ENCODE measurements around the gene RAX2.
"Not testable (repeated sequence)": the region's sequence is repeated elsewhere in the genome, so short reads cannot be mapped to it uniquely, and the experiment has no call there.

The RAX2 gene

GRCh38 chr19:3771906-3772455 is at the start of gene RAX2:
TSS of gene RAX2 (minus strand) at chr19:3772228. CDS start at chr19:3771742, 486 bp downstream.
- DNase-seq = no peak

DNA sequence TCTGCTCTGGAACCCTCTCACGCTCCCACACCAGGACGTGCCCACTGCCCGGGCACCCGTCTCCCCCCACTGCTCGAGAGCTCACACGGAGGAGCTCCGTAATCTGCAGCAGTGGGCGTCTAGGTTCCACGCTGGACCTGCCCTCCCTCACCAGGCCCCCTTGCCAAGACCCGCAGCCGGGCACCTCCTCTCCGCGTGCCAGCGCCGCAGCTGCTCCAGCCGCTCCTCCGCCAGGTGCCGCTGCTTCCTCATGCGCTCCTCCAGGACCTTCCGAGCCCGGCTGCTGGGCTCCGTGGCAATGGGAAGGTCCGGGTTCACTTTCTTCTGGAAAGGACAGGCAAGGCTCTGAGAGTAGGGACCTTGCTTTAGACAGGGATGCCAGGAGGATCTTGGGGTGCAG is 49.1 kb upstream of the RAX2 start:
- DNase-seq = no peak

DNA sequence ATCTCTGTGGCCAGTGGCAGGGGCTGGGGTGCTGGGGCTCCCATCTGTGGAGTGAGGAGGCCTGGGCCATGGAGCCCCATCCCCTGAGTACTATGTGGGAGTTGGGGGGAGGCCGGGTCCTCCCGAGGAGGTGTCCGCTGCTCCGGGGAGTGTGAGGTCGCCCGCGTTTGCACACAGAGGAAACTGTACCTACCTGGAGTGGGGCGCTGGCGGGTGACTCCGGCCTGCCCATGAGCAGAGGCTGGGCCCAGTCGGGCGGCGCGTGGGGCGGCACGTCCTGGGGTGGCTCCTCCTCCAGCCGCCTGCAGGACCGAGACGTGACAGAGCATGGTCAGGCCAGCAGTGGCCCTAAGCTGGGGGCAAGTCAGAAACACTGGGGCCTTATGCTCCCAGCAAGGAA is 48.0 kb upstream of the RAX2 start:
- no peak for DNase-seq

DNA sequence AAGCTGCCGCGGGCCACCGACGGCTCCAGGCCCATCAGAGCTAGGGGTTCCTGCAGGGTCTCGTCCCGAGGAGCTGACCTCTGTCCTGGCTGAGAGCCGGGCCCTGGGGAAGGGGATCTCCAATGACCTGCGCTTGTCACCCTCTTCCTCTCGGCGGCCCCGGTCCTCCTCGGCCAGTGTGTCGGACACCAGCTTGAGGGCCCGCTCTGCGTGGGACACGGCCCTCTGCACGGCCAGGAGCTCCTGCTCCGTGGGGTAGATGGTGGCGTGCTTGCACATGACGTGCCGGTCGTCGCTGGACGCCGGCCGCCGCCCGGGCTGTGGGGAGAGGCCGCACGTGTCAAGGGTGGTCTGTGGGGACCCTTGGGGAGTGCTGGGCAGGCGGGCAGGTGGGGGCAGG is 46.9 kb upstream of the RAX2 start:
- no peak for DNase-seq

DNA sequence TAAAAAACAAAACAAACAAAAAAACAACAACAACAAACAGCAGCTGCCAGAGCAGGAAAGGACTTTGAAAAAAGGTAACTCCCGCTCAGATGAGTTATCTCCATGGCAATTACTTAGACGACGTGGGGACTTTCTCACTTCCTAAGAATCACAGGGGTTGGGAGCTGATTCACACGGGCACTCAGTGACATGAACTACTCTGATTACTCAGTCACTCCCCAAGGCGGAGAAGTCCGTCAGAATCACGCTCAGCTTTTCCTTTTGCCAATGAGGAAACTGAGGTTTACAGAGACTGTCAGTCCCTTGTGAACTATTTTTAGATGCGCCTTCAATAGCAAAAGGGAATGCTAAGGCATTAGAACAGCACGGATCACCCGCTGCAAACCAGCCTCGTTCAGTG is 46.4 kb upstream of the RAX2 start:
- DNase-seq = peak; percentile 26

DNA sequence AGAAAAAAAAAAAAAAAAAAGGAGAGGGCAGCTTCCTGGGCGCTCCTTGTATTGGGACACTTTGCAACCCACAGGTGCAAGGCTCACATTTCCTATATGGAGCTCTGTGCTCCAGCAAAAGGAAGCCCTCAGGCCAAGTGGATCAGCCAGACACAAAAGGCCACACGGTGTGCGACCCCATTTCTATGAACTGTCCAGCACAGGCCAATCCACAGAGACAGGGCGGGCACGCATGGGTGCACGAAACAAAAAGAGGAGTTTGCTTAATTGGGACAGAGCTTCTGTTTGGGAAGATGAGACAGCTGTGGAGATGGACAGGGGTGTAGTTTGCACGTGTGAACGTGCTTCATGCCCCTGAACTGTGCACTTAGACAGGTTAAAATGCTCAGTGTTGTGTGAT is 45.7 kb upstream of the RAX2 start:
- DNase-seq = no peak

DNA sequence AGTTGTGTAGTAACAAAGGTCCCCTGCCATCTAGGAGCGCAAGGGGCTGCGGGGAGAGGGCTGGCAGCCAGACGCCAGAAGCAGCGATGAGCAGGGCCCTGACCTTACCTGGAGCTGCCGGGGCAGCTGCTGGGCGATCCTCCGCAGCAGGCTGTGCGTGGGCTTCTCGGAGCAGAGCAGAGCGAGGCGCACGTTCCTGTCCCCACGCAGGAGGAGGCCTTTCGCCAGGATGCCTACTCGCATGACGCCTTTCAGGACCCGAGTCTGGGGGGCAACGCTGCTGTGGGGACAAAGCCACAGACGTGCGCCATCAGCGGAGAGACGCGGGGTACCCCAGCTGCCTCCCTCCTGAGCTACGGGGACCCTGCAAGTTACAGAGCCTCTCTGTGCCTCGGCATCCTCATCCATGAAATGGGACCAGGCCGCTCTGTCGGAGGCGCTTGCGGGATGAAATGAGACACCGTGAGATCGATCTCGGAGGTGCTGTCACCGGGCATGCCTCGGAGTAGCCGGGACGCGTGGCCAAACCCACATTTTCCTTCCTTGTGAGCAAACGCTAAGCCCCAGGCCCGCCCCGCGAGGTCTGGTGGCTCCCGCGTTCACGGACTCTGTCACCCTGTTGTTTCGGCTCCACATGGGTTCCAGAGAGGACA is 44.7 kb upstream of the RAX2 start:
- DNase-seq = no peak

DNA sequence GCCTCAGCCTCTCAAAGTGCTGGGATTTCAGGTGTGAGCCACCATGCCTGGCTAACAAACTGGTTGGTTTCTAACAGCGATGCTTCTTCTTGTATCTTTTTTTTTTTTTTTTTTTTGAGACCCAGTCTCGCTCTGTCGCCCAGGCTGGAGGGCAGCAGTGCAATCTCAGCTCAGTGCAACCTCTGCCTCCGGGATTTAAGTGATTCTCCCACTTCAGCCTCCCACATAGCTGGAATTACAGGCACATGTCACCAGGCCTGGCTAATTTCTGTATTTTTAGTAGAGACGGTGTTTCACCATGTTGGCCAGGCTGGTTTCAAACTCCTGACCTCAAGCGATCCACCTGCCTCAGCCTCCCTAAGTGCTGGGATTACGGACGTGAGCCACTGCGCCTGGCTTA is 44.1 kb upstream of the RAX2 start:
- DNase-seq = not testable (repeated sequence)

DNA sequence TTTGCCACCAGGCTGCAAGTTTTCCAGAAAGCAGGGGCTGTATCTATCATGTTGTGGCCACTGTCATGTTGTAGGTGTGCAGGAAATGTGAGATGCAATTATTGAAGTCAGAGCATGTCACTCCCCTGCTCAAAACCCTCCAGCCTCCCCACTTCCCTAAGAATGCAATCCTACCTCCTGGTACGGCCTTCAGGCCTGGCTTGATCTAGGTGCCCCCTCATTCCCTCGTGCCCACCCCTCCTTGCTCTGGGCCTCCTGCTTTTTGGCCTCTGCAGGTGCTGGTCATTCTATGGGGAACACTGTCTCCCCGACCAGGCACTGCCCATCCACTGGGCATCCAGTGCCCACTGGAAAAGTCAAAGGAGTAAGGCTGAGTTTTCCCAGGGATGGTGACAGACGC is 42.6 kb upstream of the RAX2 start:
- no peak for DNase-seq

DNA sequence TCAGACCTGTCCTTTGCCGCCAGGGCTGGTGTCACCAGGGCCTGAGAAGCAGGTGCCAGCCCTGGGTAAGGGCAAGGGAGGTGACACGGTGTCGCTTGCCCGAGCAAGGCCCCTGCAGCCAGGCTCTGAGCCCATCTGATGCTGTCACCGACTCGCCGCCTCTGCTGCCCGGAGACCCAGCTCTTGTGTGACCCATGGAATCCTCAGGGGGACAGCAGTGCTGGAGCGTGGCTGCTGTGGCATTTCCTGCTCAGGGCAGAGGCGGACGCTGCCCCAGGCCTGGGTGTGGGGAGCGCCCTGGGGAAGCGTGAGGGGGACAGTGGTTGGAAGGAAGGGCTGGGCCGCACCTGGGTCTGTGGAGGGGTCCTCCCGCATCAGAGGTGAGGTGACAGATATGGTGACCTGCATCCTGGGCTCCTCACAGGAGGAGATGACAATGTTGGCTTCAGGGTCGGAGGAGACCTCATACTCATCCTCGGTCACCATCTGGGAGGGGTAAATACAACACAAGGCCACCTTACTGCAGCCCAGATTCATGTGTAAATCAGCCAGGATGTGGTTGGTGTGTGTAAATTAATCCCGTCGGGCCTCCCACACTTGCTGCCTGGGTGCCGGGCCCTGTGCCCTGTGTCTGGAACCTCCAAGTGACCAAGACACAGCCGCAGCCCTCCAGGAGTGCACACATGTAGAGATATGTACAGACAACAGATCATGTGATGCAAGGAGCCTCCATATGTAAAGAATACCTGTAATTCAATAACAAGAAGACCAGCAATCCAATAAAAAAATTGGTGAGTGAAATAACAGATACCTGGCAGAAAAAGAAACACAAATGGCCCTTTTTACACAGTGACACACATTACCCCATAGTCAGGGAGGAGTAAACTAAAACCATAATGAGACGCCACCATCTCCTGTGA is 41.7 kb upstream of the RAX2 start:
- DNase-seq = peak; percentile 32

DNA sequence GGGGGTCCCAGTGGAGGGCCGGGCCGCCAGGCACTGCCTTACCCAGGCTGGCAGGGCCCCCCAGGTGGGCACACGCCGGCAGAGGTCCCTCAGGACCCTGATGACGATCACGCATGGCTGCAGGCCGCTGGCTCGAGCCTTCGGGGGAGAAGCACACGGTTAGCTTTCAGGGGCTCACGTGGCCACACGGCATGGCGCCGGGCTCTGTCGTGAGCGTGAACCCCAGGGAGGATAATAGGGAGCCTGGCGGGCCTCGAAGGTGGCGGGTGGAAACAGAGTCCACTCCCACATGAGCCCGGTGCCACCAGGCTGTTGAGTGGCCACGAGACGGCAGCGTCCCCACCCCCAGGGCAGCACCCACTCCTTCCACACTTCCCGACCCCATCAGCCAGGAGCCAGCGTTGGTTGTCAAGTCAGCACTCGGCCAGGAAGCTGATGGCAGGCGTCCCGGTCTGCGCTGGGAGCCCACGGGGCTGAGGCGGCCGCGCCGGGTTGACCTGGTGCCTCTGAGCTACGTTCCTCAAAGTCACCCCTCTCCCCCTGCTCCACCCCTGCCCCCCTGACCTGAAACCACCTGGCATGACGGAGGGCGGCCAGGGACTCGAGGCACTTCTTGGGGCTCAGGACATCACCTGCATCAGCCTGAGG is 38.8 kb upstream of the RAX2 start:
- DNase-seq = no peak

DNA sequence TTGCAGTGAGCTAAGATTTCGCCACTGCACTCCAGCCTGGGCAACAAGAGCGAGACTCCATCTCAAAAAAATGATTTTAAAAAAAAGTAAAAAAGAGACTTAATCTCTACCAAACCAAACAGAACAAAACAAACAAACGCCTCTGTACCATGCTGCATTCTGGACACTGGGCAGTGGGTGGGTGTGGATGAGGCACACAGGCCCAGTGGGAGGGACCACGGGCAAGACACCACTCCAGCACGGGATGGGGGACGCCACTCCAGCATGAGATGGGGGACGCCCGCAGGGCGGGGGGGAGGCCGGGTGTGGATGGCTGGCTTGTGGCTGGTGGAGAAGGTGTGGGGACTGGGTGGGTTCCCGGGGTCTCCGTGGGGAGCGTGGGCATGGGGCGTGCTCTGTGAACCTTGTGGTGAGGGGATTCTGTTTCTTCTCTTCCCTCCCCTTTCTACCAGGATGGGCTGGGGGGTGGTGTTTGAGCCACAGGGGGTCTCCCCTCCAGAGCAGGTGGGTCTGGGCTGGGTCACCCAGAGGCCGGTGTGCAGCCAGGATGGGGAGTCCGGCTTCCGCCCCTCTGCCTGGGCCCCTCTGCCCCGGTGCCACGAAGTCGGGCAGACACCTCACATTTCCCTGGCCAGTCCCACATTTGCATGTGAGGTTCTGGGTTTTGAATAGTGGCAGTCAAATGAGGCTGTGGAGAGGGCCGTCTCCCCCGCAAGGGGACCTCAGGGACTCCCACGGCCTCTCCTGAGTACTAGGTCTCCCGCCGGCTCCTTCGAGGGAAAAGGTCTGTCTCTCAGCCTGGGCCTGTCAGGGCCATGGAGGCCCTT is 38.1 kb upstream of the RAX2 start:
- no peak for DNase-seq

DNA sequence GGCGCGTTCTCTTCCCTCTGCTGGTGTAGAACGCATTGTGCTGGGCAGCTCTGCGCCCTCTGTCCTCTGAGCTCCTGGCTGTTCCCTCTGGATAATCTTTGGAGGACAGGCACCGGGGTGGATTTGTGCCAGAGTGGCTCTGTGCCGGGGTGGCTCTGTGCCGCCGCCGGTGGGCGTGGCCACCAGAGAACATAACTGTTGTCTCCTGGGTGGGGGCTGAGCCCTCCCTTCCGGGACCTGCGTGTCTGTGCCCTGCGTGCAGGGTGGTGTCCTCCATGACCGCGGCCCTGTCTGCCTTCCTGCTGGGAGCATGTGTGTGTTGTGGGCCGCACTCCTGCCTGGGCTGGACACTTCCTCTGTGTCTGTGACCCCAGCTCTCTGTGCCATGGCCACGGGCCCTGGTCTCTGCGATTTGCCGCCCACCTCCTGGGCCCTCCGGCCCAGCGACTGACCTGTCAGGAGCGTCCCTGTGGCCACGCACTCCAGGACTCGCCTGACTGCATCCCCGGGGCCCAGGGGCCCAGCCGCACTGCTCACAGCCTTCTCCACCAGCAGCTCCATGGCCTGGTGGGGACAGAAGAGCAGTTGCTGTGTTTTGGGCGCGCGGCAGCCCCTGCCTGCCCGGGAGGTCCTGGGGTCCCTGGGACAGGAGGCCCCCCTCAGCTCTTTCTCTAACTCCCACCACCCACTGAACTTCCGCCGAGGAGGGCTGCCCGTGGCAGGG is 36.6 kb upstream of the RAX2 start:
- DNase-seq = no peak

DNA sequence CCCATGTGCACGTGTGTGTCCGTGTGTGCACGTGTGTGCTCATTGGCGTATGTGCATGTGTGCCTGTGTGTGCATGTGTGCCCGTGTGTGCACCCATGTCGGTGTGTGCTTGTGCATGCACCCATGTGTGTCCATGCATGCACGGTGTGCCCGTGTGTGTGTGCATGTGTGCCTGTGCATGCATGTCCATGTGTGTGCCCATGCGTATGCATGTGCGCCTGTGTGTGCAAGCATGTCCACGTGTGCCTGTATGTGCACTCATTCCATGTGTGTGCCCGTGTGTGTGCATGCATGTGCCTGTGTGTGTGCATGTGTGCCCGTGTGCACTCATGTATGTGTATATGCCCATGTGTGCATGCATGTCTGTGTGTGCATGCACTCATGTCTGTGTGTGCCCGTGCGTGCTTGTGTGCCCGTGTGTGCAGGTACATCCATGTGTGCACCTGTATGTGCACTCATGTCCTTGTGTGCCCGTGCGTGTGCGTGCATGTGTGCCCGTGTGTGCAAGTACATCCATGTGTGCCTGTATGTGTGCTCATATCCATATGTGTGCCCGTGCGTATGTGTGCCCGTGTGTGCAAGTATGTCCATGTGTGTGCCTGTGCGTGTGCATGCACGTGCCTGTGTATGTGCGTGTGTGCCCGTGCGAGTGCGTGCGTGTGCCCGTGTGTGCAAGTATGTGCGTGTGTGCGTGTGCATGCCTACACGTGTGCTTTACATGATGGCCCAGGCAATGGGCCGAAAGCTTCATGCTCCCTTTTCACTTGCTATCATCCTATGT is 35.7 kb upstream of the RAX2 start:
- no peak for DNase-seq

DNA sequence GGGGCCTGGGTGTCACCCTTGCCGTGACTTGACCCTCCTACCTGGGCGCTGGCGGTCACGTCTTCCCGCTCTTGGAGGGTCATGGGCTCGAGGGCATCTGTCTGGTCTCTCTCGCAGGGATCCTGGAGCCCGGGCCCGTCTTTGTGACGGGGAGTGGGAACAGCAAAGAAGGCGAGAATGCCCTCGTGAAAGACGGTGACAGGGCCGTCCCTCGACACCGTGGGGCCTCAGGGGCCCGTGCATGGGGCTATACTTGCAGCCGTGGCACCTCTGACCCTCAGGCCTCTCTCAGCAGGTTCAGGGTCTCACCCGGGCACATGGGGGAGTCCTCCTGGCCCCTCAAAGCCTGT is 35.1 kb upstream of the RAX2 start:
- DNase-seq = no peak

DNA sequence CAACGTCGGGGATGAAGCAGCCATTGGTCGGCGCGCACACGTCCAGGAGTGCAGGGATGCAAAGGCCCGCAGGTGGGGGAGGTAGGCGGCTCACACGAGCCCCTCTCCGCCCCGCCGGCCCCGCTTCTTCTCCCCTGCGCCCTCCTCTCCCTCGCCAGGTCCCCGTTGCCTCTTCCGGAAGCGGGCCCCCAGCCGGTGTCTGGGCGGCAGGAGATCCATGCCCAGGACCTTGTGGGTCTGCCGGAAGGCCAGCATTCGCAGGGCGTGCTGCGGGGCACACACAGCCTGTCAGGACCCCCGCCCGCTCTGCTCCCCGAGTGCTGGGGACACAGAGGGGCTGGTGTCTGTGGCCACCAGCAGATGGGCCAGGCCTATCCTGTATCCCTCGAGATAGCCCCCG is 33.8 kb upstream of the RAX2 start:
- DNase-seq = no peak

DNA sequence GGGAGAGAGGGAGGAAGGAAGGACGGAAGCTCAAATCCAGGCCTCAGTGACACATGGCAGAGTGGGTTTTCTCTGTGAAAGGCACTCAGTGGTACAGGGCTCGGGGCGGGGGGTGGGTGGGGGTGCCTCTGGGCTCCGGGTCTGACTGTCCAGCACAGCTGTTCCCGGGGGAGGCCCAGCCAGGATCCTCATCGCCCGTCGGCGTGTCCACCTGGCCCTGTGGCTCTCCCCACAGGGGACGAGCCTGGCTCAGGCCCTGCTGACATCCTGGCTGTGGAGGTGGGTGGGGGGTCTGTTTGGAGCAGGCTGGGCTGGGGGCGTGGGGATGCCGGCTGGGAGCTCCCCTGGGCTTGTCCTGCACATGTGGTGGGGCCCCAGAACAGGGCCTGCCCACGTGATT is 32.4 kb upstream of the RAX2 start:
- DNase-seq = no peak

- DNase-seq = no peak
Measured at GRCh38 chr19:3803986-3804385, 32.0 kb upstream of the RAX2 start.

DNA sequence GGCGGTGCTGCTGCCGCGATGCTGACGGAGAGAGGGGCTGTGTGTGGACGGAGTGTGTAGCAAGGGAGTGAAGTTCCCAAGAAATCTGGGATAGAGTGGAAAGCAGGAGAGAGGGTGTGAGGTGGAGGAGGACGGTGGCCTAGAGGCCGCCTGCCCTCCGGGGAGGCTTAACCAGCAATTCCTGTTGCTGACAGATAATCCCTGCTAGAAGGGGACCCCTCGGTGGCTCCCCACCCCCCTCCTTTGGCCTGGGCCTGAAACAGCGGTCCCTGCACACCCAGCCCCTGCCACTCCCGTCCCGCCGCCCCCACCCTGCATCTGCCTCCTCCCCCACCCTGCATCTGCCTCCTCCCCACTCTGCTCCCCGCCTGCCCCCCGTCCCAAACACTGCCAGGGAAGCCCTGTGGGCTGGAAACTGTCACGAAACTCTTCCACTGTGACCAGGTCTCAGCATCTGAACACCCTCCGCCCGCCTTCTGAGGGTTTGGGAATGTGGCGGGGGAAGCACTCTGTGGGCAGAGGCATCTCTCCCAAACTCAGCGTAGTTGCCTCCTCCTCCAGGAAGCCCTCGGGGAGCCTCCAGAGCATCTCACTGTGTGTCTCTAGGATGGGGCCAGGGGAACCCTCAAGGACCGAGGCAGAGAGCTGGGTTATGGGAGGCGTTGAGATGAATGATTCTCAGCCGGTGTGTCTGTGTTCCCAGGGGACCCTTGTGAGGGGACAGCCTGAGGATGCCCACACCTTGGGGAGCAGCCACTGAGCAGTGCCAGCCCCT is 31.3 kb upstream of the RAX2 start:
- DNase-seq = no peak

DNA sequence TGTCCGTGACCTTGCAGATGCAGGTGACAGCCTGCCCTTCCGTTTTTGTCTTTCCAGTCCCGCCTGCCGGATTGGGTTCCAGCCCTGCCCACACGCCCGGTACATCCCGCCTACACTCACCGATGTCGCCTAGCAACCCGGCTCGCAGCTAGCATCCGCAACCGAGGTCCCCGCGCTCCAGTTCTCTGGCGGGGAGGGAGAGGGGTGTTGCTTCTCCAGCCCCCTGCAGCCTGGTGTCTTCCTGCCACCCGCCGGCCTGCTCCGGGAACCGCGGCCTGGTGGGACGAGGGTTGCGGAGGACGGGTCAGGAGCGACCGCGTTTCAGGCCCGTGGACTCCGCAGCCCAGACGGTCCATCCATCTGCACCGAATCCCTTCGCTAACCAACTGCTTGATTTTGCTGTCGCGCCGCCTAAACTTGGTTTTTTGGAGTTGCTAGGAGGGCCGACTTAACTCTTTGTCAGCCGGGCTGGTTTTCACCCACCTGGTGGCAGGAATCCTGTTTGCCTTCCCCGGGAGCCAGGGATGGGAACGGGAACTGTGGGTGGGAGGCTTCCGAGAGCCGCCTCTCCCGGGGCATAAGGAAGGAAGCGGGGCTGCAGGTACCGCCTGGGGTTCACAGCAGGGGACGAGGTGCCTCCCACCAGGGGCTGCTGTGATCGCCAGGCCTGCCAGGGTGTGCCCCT is 29.5 kb upstream of the RAX2 start:
- peak; percentile 73 for DNase-seq

Data from CD4-positive, alpha-beta T cell treated with Interleukin-6 for 4 hours (primary cell).